Activated T-helper 2 cell treated with anti-CD3 and anti-CD28 coated beads, Interferon-gamma antibody, Interleukin-2, Interleukin-4, amounts not matched to agents 10 μg/mL and 5 μg/mL and 100 μg/mL, durations not matched to agents 14 hours and 24 hours and 36 hours (primary cell): Measurements from ENCODE around the gene ALG12. TPM values are rescaled to one million over a fixed set of nuclear protein-coding genes. Genes with fewer than 3 reads are reported as not detected.

Experiments used
- DNase-seq: peaks from one replicate; pipeline ENCODE4 v3.0.0; 2021; ENCODE audit warnings: low spot score
- H3K27ac Mint-ChIP-seq: one replicate; pipeline ENCODE4 v1.8.0; 2021; ENCODE audit warnings: mixed read lengths
- H3K27me3 Mint-ChIP-seq: one replicate; pipeline ENCODE4 v1.8.0; 2021; ENCODE audit warnings: low read depth, mixed read lengths
- H3K36me3 Mint-ChIP-seq: one replicate; pipeline ENCODE4 v1.8.0; 2021; ENCODE audit warnings: low read depth, mixed read lengths
- H3K4me1 Mint-ChIP-seq: one replicate; pipeline ENCODE4 v1.8.0; 2021; ENCODE audit warnings: low read depth, mixed read lengths
- H3K4me3 Mint-ChIP-seq: one replicate; pipeline ENCODE4 v1.8.0; 2021; ENCODE audit warnings: low read depth, mild to moderate bottlenecking, moderate library complexity, mixed read lengths
- H3K9me3 Mint-ChIP-seq: one replicate; pipeline ENCODE4 v1.8.0; 2021; ENCODE audit warnings: mixed read lengths
- intact Hi-C: fragments of 100-400 bp; cut with micrococcal nuclease; formaldehyde crosslinking; loops from one replicate; pipeline ENCODE4 v1.15.1; 2023
- total RNA-seq: library from RNA; stranded (reverse); gene quantifications from 2 replicates; pipeline ENCODE4 v1.2.3, GENCODE V29; 2022

Gene ALG12
- total RNA-seq, 1 donor from 2014 or later: 16.5 TPM

GRCh38 chr22:49866134-49866533 lies 52.1 kb downstream of the ALG12 start:
- Mint-ChIP-seq H3K27ac (no peak overlapping the region), H3K4me1 (peaks cover 56% of the 10 kb centered on the region), H3K9me3 (peaks cover 51% of the 10 kb centered on the region), H3K4me3 (no peak overlapping the region), H3K27me3 (no peaks in the 10 kb centered on the region), H3K36me3 (peaks cover 85% of the 10 kb centered on the region)
- no peak for DNase-seq
- intact Hi-C loops: loop anchor here (5.0 kb wide), 1 partner anchor 39 kb away; the partner anchor contains the start of gene BRD1

GRCh38 chr22:49865156-49865555 lies 53.1 kb downstream of the ALG12 start:
- H3K4me3 Mint-ChIP-seq: no peak overlapping the region
- intact Hi-C loops: loop anchor here (5.0 kb wide), 1 partner anchor 38 kb away; the partner anchor contains the start of gene BRD1
- H3K4me1 Mint-ChIP-seq: peaks cover 52% of the 10 kb centered on the region
- H3K36me3 Mint-ChIP-seq: peaks cover 79% of the 10 kb centered on the region
- H3K9me3 Mint-ChIP-seq: peaks cover 45% of the 10 kb centered on the region
- no peaks in the 10 kb centered on the region for H3K27me3 Mint-ChIP-seq
- no peak overlapping the region for H3K27ac Mint-ChIP-seq
- no peak for DNase-seq

- H3K4me1 Mint-ChIP-seq: peaks cover 42% of the 10 kb centered on the region
- peak overlapping the region; percentile 26 for H3K27ac Mint-ChIP-seq
- intact Hi-C loops: no loop called here
- H3K27me3 Mint-ChIP-seq: no peaks in the 10 kb centered on the region
- peaks cover 33% of the 10 kb centered on the region for H3K9me3 Mint-ChIP-seq
- H3K4me3 Mint-ChIP-seq: no peak overlapping the region
- peaks cover 69% of the 10 kb centered on the region for H3K36me3 Mint-ChIP-seq
- DNase-seq: no peak
Measured at GRCh38 chr22:49863931-49864330, 54.3 kb downstream of the ALG12 start.

GRCh38 chr22:49862496-49862776 lies 55.8 kb downstream of the ALG12 start:
- intact Hi-C loops: no loop called here
- H3K9me3 Mint-ChIP-seq: peaks cover 20% of the 10 kb centered on the region
- no peaks in the 10 kb centered on the region for H3K27me3 Mint-ChIP-seq
- H3K4me1 Mint-ChIP-seq: peaks cover 35% of the 10 kb centered on the region
- no peak overlapping the region for H3K4me3 Mint-ChIP-seq
- peaks cover 59% of the 10 kb centered on the region for H3K36me3 Mint-ChIP-seq
- no peak for DNase-seq
- no peak overlapping the region for H3K27ac Mint-ChIP-seq

- no peak overlapping the region for H3K4me3 Mint-ChIP-seq
- peaks cover 15% of the 10 kb centered on the region for H3K9me3 Mint-ChIP-seq
- no peaks in the 10 kb centered on the region for H3K27me3 Mint-ChIP-seq
- H3K36me3 Mint-ChIP-seq: peaks cover 53% of the 10 kb centered on the region
- intact Hi-C loops: no loop called here
- no peak overlapping the region for H3K27ac Mint-ChIP-seq
- H3K4me1 Mint-ChIP-seq: peaks cover 31% of the 10 kb centered on the region
- DNase-seq: no peak
Measured at GRCh38 chr22:49861642-49862495, 56.4 kb downstream of the ALG12 start.

GRCh38 chr22:49858827-49859226 lies 59.4 kb downstream of the ALG12 start:
- H3K36me3 Mint-ChIP-seq: peaks cover 37% of the 10 kb centered on the region
- H3K27ac Mint-ChIP-seq: peak overlapping the region; percentile 5
- no peaks in the 10 kb centered on the region for H3K27me3 Mint-ChIP-seq
- intact Hi-C loops: no loop called here
- no peak overlapping the region for H3K4me3 Mint-ChIP-seq
- peaks cover 38% of the 10 kb centered on the region for H3K4me1 Mint-ChIP-seq
- no peaks in the 10 kb centered on the region for H3K9me3 Mint-ChIP-seq
- DNase-seq: no peak

GRCh38 chr22:49856766-49857618 lies 61.2 kb downstream of the ALG12 start:
- Mint-ChIP-seq H3K4me1 (peaks cover 37% of the 10 kb centered on the region), H3K27me3 (no peaks in the 10 kb centered on the region), H3K9me3 (no peaks in the 10 kb centered on the region), H3K27ac (no peak overlapping the region), H3K4me3 (no peak overlapping the region), H3K36me3 (peaks cover 26% of the 10 kb centered on the region)
- intact Hi-C loops: no loop called here
- no peak for DNase-seq

- peaks cover 22% of the 10 kb centered on the region for H3K36me3 Mint-ChIP-seq
- peaks cover 39% of the 10 kb centered on the region for H3K4me1 Mint-ChIP-seq
Measured at GRCh38 chr22:49856343-49856742, 61.9 kb downstream of the ALG12 start.

GRCh38 chr22:49855251-49855911 lies 62.9 kb downstream of the ALG12 start:
- Mint-ChIP-seq H3K9me3 (no peaks in the 10 kb centered on the region), H3K27ac (peak overlapping the region; percentile 68), H3K36me3 (peaks cover 22% of the 10 kb centered on the region), H3K4me1 (peaks cover 44% of the 10 kb centered on the region), H3K27me3 (peaks cover 5% of the 10 kb centered on the region), H3K4me3 (peak overlapping the region; percentile 93)
- intact Hi-C loops: no loop called here
- no peak for DNase-seq

More at GRCh38 chr22:49856343-49856742, 61.9 kb downstream of the ALG12 start:
- Mint-ChIP-seq H3K4me3 (peak overlapping the region; percentile 93), H3K27me3 (no peaks in the 10 kb centered on the region), H3K9me3 (no peaks in the 10 kb centered on the region), H3K27ac (peak overlapping the region; percentile 36)
- intact Hi-C loops: no loop called here
- DNase-seq: no peak

- H3K4me1 Mint-ChIP-seq: peaks cover 45% of the 10 kb centered on the region
Measured at GRCh38 chr22:49853981-49854831, 64.0 kb downstream of the ALG12 start.

GRCh38 chr22:49852898-49853894 lies 65.0 kb downstream of the ALG12 start, which contains the start of gene ZBED4:
Gene ZBED4 (plus strand): TSS chr22:49853844. CDS start chr22:49883663, 29,819 bp downstream.
- intact Hi-C loops: loop anchor here (2.0 kb wide), 2 partner anchors 14 to 66 kb away; partner anchors contain the start of genes ALG12 and CRELD2
- Mint-ChIP-seq H3K27me3 (peaks cover 5% of the 10 kb centered on the region), H3K27ac (peak within 1 kb of the TSS; percentile 96), H3K4me3 (peak within 1 kb of the TSS; percentile 93), H3K9me3 (no peaks in the 10 kb centered on the region), H3K36me3 (peaks cover 17% of the 10 kb centered on the region), H3K4me1 (peaks cover 40% of the 10 kb centered on the region)
- peak; percentile 99 for DNase-seq

More at GRCh38 chr22:49853981-49854831, 64.0 kb downstream of the ALG12 start:
- H3K27me3 Mint-ChIP-seq: peaks cover 5% of the 10 kb centered on the region
- no peak for DNase-seq
- H3K9me3 Mint-ChIP-seq: no peaks in the 10 kb centered on the region
- H3K4me3 Mint-ChIP-seq: peak overlapping the region; percentile 93
- H3K27ac Mint-ChIP-seq: peak overlapping the region; percentile 96
- intact Hi-C loops: loop anchor here (2.0 kb wide), 2 partner anchors 15 to 65 kb away; partner anchors contain the start of genes ALG12 and CRELD2
- H3K36me3 Mint-ChIP-seq: peaks cover 22% of the 10 kb centered on the region
